Epithelial cell of proximal tubule (primary cell): ENCODE measurements around the gene GRK4. TPM values are rescaled to one million over a fixed set of nuclear protein-coding genes. Genes with fewer than 3 reads are reported as not detected.
"Not testable (repeated sequence)": the region's sequence is repeated elsewhere in the genome, so short reads cannot be mapped to it uniquely, and the experiment has no call there.

Experiments used
- DNase-seq: peaks from one replicate; pipeline ENCODE4 v3.0.0-alpha.2; 2011; ENCODE audit warnings: low read depth
- H3K4me3 ChIP-seq: 2 replicates; pipeline ENCODE4 v1.5.1; 2011; ENCODE audit warnings: low read depth, mild to moderate bottlenecking, low read length
- total RNA-seq: library from RNA; depleted of rRNA; stranded (reverse); fragments of >200 nt; gene quantifications from 2 replicates; pipeline ENCODE4 v1.2.3, GENCODE V29; 2015
- TF ChIP-seq, protein P1 (sequence below): conservative IDR thresholded peaks from 2 replicates; pipeline ENCODE4 v1.5.1; 2012; ENCODE audit warnings: low read depth, mild to moderate bottlenecking, low read length

Gene GRK4
- total RNA-seq, 1 donor from 2014 or later: 1.3 TPM

DNA sequence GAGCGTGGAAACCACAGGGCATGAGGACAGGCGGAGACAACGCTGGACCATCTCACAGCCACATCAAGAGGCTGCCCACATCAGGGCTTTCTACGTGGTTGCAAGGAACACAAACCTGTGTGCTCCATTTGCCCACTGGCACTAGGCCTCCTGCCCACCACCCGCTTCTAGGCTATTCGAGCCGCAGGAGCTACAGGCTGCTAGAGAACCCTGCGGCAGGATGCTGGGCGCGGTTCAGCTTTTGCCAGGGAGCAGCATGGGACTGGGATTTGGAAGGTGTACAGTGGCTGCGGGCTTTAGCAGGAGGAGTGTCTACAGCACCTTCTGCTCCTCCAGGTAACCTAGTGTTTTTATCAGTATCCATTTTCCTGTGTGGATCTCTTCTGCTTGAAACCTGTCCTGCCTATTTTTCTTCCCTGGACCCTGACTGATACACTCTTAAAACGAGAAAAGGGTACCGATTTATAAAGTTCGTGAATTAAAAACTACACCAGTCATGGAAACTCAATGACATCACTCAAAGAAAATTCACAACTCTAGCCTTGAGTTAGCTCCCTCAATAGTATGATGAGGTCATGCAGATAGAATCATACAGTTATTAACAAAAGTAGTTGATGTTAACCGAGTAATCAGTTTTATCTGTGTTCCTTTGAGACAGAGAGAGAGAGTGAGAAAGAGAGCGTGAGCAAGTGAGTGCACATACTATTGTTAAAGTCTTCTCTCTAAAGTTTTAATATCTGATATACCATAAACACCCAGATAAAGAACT is 13.0 kb upstream of the GRK4 start:
- no peak for DNase-seq
- TF ChIP-seq, protein P1, sequence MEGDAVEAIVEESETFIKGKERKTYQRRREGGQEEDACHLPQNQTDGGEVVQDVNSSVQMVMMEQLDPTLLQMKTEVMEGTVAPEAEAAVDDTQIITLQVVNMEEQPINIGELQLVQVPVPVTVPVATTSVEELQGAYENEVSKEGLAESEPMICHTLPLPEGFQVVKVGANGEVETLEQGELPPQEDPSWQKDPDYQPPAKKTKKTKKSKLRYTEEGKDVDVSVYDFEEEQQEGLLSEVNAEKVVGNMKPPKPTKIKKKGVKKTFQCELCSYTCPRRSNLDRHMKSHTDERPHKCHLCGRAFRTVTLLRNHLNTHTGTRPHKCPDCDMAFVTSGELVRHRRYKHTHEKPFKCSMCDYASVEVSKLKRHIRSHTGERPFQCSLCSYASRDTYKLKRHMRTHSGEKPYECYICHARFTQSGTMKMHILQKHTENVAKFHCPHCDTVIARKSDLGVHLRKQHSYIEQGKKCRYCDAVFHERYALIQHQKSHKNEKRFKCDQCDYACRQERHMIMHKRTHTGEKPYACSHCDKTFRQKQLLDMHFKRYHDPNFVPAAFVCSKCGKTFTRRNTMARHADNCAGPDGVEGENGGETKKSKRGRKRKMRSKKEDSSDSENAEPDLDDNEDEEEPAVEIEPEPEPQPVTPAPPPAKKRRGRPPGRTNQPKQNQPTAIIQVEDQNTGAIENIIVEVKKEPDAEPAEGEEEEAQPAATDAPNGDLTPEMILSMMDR: no peak

DNA sequence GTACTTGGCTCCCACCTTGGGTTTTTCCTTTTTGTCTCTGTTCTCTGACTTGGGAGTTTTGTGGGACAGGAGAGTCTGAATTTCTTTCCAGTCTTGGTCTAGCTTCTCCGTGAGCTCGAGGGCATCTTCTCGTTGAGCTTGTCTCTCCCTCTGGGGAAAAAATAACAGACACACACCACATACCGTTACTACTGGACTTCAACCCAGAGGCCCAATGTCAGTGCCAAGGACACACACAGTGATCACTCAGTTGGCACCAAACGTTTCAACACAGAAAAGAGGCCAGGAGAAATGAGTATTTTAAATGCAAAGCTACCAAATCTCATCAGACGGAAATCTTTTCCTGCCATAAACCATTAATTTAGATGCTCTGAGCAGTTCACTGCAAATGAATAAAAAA is 9.9 kb upstream of the GRK4 start:
- no peak for DNase-seq
- TF ChIP-seq, protein P1: no peak
- no peak overlapping the region for H3K4me3 ChIP-seq

More for the DNA sequence above, 13.0 kb upstream of the GRK4 start:
- H3K4me3 ChIP-seq: no peak overlapping the region

DNA sequence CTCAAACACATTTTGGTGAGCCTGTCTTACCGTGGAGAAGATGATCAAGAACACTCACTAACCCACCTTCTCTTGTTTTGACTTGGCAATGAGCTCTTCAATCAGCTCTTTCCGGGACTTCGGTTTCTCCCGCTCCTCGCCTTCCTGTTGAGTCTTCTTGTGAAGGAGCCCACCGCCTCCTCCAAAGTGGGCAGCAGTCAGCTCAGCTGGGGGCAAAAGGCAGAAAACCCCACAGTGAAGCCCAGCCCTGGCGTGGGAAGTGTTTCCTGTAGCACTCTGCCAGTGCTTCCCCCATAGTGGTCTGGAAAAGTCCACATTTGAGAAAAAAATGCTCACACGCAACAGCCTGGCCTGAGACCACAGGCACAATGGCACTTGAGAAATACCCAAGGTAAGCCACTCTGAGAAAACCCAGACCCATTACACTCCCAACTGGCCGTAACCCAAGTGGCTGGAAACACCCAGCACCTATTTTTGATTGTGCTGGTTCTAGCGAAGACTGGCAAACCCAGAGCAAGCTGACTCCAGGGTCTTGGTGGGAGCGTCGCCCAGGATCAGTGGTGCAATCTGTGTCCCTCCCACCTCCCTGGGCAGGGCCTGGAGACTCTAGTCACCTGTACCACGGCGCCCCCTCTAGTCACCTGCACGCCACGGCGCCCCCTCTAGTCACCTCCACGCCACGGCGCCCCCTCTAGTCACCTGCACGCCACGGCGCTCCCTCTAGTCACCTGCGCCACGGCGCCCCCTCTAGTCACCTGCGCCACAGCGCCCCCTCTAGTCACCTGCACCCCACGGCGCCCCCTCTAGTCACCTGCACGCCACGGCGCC is 8.8 kb upstream of the GRK4 start:
- H3K4me3 ChIP-seq: no peak overlapping the region
- TF ChIP-seq, protein P1: peak; percentile 14
- no peak for DNase-seq

DNA sequence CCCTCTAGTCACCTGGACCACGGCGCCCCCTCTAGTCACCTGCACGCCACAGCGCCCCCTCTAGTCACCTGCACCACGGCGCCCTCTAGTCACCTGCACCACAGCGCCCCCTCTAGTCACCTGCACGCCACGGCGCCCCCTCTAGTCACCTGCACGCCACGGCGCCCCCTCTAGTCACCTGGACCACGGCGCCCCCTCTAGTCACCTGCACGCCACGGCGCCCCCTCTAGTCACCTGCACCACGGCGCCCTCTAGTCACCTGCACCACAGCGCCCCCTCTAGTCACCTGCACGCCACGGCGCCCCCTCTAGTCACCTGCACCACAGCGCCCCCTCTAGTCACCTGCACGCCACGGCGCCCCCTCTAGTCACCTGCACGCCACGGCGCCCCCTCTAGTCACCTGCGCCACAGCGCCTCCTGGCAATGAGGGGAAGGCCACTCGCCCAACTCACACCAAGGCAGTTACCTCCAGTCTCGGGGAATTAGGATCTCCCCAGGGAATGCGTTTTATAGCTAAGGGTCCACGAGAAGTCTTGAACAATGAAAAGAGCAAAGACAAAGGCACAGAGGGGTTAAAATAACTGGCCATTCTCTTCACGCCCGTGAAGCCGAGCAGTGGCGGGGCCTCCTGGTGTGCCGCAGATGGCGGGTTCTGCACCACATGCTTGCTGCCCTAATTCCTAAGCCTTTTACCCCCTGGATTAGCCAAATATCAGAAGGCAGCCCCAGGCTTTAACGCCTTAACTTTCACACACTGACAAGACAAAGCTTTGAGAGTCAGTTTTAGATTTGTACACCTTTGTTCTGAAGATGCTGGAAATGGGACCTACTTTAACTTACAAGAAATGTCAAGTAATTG is 8.0 kb upstream of the GRK4 start:
- TF ChIP-seq, protein P1: peak; percentile 18
- not testable (repeated sequence) for DNase-seq

DNA sequence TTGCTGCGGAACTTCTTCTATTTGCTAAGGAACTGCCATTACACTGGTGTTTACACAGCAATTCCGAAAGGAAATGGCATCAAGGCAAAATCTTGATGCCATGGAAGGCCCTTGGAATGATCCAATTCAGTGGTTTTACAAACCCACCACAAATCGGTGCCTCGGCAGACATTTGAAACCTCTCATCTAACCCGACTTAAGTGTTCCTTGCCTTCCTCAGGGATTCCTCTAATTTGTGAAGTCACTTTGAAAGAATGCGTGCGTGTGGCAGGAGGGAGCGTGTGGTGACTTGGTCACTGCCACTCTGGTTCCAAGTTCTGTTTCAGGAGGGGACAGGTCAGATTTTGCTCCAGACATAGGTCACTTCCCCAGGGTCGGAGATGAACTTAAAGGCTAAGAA is 4.9 kb upstream of the GRK4 start:
- H3K4me3 ChIP-seq: no peak overlapping the region
- TF ChIP-seq, protein P1: no peak
- no peak for DNase-seq

More for the DNA sequence above, 8.0 kb upstream of the GRK4 start:
- not testable (repeated sequence) for H3K4me3 ChIP-seq

DNA sequence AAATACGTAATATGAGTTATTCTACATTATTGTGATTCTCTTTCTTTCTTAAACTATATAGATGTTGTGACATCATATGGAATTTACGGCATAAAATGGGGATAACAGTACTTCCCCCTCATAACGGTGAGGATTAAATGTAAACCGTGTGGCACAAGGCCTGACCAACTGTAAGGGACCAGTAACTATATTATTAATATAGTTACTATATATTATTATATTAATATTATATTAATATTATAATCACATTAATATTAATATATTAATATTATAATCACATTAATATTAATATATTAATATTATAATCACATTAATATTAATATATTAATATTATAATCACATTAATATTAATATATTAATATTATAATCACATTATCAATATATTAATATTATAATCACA is 2.9 kb upstream of the GRK4 start:
- not testable (repeated sequence) for DNase-seq, H3K4me3 ChIP-seq

DNA sequence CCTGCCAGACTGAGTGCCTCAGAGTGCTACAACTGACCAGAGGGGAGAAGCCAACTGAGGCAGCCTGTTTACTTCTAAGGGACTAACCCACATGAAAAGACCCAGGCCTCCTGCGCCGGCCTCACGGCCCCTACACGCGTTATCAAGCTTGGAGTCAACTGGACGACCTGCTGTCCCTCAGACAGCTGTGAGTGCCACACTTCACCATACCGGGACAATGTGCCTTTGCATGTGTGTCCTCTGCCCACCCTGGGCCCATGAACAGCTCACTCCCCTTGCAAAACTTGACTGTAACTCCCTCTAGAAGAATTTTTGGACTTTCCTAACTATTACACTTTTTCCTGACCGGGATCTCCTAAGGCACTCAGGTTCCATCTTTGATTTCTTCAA is 2.0 kb upstream of the GRK4 start:
- DNase-seq: no peak
- TF ChIP-seq, protein P1: no peak
- peak overlapping the region; percentile 87 for H3K4me3 ChIP-seq
